Measurements from ENCODE around the gene TBX10.
"Not testable (repeated sequence)": the region's sequence is repeated elsewhere in the genome, so short reads cannot be mapped to it uniquely, and the experiment has no call there.

The TBX10 gene

DNA sequence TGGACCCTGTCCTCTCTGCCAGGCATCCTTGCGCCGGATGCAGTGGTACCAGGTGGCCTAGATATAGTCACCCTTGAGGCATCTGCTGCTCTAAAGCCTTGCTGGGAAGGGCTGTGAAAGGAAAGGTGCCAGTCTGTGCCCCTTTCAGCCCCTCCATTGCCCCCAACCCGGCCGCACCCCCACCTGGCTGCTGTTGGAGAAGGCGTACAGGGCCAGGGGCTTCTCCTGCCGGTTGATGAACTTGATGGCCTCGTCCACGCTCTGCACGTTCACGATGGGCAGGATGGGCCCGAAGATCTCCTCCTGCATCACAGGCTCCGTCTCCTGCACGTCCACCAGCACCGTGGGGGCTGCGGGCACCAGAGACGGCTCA is 24.6 kb upstream of the TBX10 start:
- DNase-seq: no peak

DNA sequence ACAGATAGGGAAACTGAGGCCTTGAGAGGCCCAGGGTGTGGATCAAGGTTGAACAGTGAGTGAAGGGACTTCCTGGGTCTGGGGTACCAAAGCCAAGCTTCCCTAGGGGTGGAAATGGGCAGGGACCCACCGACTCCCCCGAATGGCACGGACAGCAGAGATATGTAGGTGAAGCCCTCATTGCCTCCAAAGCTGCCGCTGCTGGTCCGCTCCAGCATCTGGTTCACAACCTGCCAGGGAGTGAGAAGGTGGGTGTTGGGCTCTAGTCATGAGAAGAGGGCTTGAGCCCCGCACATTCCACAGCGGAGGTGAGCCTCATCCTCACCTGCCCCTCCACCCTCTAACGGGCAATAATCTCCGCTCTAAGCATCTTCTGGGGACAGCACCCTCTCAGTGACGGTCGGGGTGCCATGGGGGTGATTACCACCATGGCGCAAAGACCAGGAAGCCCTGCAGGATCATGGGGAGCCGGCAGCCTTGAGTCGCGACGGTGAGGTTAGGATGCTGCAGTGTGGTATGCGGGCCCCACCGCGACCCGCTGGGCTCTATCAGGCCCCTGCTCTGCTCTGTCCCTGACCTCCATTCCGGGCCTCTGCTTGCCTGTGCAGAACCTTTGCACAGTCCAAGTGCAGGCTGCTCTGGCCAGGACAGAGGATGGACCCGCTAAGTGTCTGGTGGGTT is 24.1 kb upstream of the TBX10 start:
- no peak for DNase-seq

DNA sequence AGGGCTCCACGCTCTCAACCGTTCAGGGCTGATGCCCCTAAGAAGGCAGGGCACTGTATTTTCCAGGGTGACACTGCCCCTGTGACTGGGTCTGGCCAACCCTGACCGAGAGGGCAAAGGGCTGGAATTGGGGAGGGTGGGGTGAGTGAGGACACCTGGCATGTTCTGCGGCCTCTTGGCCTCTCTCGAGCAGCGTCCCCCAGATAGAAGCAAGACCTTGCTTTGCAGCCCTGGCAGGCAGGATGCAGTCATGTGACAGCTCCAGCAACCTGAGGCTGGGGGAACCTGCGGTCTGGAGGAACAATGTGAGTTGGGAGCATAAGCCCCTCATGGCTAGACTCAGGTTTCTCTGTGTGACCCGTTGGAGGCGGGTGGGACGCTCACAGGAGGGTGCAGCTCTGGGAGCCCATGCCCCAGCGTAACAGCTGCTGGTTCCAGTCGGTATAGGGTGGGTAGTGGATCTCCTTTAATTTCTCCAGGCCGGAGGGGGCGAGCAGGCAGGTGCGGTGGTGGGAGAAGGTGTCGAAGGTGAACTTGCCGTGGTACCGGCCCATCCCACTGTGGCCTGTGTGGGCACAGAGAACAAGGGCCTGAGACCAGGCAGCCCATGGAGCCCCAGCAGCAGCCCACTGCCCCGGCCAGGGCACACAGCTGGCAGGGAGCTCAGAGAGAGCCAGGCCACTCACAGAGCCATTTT is 23.4 kb upstream of the TBX10 start:
- DNase-seq: no peak

DNA sequence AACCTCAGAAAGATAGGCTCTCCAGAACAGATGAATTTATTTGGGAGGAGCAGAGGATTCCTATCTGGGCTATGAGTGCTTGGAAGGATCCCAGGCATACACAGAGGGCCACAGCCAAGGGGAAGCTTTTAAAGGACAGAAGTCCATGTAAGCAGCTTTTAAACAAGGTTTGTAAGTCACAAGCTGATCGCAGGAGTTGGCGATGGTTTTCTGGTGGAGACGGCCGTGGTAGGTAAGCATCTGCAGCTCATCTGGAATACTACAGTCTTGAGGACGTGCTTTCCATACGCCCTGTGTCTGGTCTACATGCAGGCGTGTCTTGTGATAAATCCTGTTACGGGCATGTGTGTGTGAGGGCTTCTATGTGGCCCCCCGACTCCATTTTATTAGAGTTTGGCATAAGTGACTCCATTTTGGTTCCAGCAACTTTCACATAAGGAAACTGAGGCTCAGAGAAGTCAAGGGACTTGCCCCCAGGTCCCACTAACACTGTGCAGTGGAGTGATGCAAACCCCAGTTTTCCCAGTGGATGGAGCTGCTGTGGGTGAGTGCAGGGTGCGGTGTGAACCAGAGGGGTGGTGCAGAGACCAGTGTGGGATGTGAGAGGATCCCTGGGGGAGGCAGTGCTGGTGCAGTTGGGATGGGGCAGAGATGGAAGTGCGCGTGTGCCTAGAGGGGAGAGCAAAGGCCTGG is 22.7 kb upstream of the TBX10 start:
- DNase-seq: no peak

DNA sequence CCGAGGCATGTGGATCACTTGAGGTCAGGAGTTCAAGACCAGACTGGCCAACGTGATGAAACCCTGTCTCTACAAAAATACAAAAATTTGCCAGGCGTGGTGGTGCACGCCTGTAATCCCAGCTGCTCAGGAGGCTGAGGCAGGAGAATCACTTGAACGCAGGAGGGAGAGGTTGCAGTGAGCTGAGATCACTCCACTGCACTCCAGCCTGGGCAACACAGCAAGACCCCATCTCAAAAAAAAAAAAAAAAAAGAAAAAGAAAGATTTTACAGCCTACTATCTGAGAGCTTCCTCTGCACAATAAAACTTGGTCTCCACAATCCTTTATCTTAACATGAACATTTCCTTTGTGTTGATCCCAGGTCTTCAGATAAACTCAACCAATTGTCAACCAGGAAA is 21.2 kb upstream of the TBX10 start:
- DNase-seq: not testable (repeated sequence)

- DNase-seq: not testable (repeated sequence)
These were observed 20.1 kb upstream of the TBX10 start for GRCh38 chr11:67659651-67660165.

GRCh38 chr11:67657300-67657699 is 17.7 kb upstream of the TBX10 start:
- DNase-seq: no peak

GRCh38 chr11:67656278-67656922 is 16.8 kb upstream of the TBX10 start:
- peak; percentile 46 for DNase-seq

DNA sequence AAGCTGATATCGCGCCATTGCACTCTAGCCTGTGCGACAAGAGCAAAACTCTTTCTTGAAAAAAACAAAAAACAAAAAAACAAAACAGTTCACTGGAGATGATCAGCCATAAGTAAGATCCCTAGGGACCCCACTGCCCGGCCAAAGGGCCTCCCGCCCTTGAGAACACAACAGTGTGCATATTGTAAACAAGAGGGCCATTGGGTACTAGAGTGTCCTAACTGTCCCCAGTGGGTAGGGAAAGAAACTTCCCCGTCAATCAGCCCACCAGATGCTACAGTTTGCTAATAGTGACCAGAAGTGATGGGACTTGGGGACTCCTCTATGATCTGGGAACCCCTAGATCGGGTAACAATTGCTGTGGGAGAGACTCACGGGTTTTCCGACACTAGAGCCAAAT is 14.7 kb upstream of the TBX10 start:
- no peak for DNase-seq

- no peak for DNase-seq
These were observed 13.6 kb upstream of the TBX10 start for GRCh38 chr11:67652965-67653845.

DNA sequence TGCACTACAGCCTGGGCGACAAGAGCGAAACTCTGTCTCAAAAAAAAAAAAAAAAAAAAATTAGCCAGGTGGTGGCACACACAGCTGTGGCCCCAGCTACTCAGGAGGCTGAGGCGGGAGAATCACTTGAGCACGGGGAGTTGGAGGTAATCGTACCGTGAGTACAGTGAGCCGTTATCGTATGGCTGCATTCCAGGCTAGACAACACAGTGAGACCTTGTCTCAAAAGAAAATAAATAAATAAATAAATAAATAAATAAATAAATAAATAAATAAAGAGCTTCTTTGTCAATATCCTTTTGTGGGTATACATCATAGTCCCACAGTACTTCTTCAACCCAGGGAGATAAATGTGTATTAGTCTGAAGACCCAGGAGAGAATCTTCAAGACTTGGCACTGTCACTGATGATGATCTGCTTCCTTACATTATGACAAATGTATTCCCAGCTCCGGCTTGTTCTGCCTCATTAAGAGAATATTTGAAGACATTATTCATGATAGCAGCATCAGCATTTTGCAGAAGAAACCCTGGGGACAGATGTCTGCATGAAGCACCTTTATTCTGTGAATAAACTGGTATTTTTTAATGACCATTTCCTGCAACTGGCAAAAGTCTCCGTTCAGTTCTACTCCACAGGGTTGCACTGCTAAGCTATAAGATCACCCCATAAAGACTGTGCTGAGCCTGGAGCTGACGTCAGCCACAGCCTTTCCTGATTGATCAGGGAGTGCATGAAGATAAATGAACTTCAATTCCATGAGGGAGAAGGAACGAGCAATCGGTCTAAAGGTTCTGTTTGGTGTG is 12.6 kb upstream of the TBX10 start:
- DNase-seq: no peak

DNA sequence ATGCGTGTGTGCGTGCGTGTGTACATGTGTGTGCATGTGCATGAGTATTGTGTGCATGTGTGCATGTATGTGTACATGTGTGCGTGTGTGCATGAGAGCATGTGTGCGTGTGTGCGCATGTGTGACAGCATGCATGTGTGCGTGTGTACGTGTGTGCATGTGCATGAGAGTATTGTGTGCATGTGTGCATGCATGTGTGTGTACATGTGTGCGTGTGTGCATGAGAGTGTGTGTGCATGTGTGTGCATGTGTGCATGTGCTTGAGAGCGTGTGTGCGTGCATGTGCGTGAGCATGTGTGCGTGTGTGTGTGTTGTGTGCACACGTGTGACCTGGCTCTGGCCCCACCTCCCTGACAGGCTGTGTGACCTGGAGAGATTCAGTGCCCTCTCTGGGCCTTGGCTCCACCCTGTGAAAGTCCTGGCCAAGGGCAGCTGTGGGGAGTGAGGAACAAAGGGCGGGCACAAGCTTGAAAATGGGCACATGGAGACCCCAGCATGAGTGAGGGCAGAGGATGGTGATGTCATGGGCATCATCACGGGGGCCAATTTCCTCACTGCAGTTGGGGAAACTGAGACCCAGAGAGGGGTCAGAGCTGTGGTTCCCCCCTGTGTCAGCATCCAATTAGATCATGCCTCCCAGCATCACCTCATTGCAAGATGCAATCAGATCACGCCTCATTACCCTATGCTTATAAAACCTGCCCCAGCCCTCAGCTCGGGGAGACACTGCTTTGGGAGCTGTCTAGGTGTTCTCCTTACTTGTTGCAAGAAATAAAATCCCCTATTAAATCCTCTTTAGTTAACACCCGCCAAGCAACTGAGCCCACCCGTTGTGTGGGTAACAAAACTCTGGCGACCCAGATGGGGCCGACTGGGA is 10.3 kb upstream of the TBX10 start:
- no peak for DNase-seq

DNA sequence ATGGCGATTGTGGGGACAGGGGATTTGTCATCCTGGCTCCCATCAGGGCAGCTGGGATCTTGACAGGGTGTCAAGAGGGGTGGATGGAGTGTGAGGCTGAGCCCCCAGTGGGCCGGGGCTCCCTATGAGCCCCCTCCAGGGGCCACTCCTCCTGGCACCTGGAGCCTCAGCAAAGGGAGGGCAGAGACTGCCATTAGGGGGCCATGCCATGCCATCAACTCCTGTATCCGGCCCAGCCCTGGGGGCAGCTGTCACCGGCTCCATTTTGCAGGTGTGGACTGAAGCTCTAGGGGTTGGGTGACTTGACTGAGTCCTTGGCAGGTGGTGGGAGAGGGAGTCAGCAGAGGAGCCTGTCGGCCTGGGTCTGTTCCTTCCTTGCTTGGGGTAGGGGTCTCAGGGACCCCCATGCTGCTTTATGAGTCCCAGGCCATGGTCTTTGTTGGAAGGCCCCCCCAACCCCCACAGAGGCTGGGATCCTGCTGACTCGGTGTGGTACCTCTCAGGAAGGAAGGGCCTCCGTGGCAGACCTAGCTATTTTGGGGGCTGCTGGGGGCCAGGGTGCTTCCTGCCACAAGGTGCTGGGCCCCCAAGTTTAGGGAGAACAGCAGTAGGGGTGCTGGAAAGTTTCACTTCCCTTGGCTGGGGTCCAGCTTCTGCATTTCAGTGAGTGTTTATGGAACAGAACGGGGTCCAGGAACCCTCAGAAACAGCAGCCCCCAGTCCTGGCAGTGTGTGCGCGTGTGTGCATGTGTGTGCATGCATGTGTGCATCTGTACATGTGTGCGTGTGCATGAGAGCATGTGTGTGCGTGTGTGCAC is 9.4 kb upstream of the TBX10 start:
- DNase-seq: peak; percentile 12

DNA sequence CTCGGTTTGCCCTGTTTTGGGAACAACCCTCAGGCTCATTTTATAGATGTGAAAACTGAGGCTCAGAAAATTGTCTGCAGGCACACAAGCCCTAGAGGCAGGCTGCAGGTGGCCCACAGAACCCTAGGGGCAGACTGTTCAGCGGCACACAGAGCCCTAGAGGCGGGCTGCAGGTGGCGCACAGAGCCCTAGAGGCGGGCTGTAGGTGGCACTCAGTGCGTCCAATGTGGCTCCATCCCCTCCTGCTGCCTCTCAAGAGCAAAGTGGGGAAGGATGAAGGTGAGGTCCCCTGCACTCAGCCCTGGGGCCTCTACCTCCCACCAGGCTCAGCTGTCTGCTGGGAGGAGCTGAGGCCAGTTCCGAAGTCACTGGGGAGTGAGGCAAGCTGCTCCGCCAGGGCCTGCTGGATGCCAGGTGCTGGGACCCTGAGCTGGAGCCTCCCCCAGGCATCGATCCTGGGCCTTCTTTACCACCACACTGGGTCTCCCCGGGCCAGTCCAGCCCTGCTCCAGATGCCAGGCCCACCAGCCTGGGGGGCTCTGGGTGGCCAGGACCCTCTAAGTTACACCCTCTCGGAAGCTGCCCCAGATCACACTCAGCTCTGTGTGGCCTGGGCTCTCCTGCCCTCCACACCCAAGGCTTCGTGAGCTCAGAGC is 8.7 kb upstream of the TBX10 start:
- peak; percentile 9 for DNase-seq

GRCh38 chr11:67647471-67647870 is 7.9 kb upstream of the TBX10 start:
- DNase-seq: no peak

- DNase-seq: no peak
These were observed 7.2 kb upstream of the TBX10 start for GRCh38 chr11:67646535-67647336.

DNA sequence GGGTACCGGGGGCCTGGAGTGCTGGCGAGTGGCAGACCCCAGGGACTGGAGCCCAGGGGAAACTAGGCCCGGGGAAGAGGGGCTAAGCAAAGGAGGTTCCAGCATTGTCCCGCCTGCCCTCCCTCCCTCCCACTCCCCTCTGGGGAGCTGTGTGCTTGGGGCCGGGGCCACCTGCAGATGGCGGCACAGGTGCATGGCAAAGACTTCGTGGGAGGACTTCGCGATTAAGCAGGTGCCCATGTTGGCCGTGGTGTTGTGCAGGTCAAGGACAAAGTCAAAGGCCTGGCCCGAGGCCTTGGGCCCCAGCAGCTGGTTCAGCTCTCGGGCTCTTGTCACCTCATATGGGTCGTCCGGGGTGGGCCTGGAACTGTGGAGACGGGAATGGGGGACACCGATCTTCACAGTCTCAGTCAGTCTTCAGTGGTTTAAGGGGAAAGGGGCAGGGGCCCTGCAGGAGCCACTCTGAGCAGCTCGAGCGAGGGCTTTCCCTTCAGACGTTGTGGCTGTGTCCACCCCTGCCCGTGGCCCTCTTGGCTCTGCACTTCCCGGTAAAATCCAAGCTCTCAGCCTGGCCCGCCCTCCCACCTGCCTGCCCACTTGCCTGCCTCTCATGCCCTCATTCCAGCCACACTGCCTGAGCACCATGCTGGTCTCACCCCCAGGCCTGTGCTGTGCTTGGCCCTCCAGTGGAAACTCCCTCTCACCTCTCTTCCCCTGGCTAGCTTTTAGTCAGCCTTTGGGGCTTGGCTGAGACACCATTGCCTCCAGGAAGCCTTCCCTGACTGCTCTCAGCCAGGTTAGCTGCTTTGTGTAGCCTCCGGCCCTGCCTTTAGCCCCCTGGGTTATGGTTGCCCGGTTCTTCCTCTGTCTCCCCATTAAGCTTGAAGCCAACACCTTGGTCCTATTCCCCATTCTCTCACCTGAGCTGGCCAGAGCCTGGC is 6.2 kb upstream of the TBX10 start:
- no peak for DNase-seq
